Measurements from ENCODE around the gene GNPDA1.
A peak's percentile ranks its signal among the peaks of the same experiment; 100 is the strongest.

Gene GNPDA1

GRCh38 chr5:141961466-141961865 is 51.4 kb downstream of the GNPDA1 start:
- H3K4me3 ChIP-seq (replicated peaks; ENCODE audit: low read depth, low read length): no peak overlapping the region
- TF ChIP-seq CTCF (IDR thresholded peaks at IDR 0.05; ENCODE audit: low read depth, low read length, missing control alignments): no peak
- no peak for DNase-seq (ENCODE audit: extremely low read depth, low read depth)

- DNase-seq (ENCODE audit: extremely low read depth, low read depth): peak; percentile 75
- TF ChIP-seq CTCF (IDR thresholded peaks at IDR 0.05; ENCODE audit: low read depth, low read length, missing control alignments): peak; percentile 90
- H3K4me3 ChIP-seq (replicated peaks; ENCODE audit: low read depth, low read length): no peak overlapping the region
Observed at GRCh38 chr5:141960449-141961323, 52.1 kb downstream of the GNPDA1 start.

- H3K4me3 ChIP-seq (replicated peaks; ENCODE audit: low read depth, low read length): no peak overlapping the region
- DNase-seq (ENCODE audit: extremely low read depth, low read depth): no peak
- peak; percentile 57 for TF ChIP-seq CTCF (IDR thresholded peaks at IDR 0.05; ENCODE audit: low read depth, low read length, missing control alignments)
Observed at GRCh38 chr5:141960018-141960417, 52.8 kb downstream of the GNPDA1 start.

- no peak overlapping the region for H3K4me3 ChIP-seq (replicated peaks; ENCODE audit: low read depth, low read length)
- no peak for TF ChIP-seq CTCF (IDR thresholded peaks at IDR 0.05; ENCODE audit: low read depth, low read length, missing control alignments)
- DNase-seq (ENCODE audit: extremely low read depth, low read depth): no peak
Observed at GRCh38 chr5:141958546-141959172, 54.2 kb downstream of the GNPDA1 start.

GRCh38 chr5:141958113-141958512 is 54.7 kb downstream of the GNPDA1 start, which contains the start of gene PCDH12:
PCDH12 (minus strand) TSS chr5:141958202; CDS start chr5:141957851, 351 bp downstream.
- H3K4me3 ChIP-seq (replicated peaks; ENCODE audit: low read depth, low read length): no peak within 1 kb of the TSS
- DNase-seq (ENCODE audit: extremely low read depth, low read depth): no peak
- no peak for TF ChIP-seq CTCF (IDR thresholded peaks at IDR 0.05; ENCODE audit: low read depth, low read length, missing control alignments)

- TF ChIP-seq CTCF (IDR thresholded peaks at IDR 0.05; ENCODE audit: low read depth, low read length, missing control alignments): no peak
- no peak overlapping the region for H3K4me3 ChIP-seq (replicated peaks; ENCODE audit: low read depth, low read length)
- no peak for DNase-seq (ENCODE audit: extremely low read depth, low read depth)
Observed at GRCh38 chr5:141957367-141957996, 55.3 kb downstream of the GNPDA1 start.

Measured in HFF-Myc (cell line).